ENCODE results near the gene TMEM135. TPM values are rescaled to one million over a fixed set of nuclear protein-coding genes. Genes with fewer than 3 reads are reported as not detected.

Gene TMEM135
- total and polyA plus RNA-seq, 2 donors from 2014 or later: 12.0 to 24.6 TPM

- no peak for TF ChIP-seq CTCF (IDR thresholded peaks at IDR 0.05; ENCODE audit: borderline replicate concordance, extremely low read depth, insufficient read depth)
- intact Hi-C loops (cut with DNase I): no loop called here
- FAIRE-seq (no peak), DNase-seq (no peak)
- H3K9me3 ChIP-seq (ENCODE audit: control insufficient read depth in 2 of 3, insufficient read depth in 1 of 3, low read length in 3 of 3): no peaks in the 10 kb centered on the region
- H3K36me3 ChIP-seq (ENCODE audit: control insufficient read depth in 2 of 3, insufficient read depth in 3 of 3, low read length in 3 of 3): no peaks in the 10 kb centered on the region
- no peaks in the 10 kb centered on the region for H3K4me1 ChIP-seq (ENCODE audit: control insufficient read depth in 2 of 3, insufficient read depth in 2 of 3, low read depth in 1 of 3, low read length in 3 of 3)
- no peak overlapping the region for H3K4me3 ChIP-seq (ENCODE audit: low read length in 3 of 3)
- no peaks in the 10 kb centered on the region for H3K27me3 ChIP-seq (ENCODE audit: control insufficient read depth, insufficient read depth, low read length)
- H3K27ac ChIP-seq (ENCODE audit: low read depth in 2 of 2, low read length in 2 of 2): no peak overlapping the region
- no peak overlapping the region for H3K9ac ChIP-seq (ENCODE audit: low read length in 3 of 3)
Measured at GRCh38 chr11:86996953-86997570, 40.7 kb upstream of the TMEM135 start.

- Histone ChIP-seq H3K4me1 (ENCODE audit: control insufficient read depth in 2 of 3, insufficient read depth in 2 of 3, low read depth in 1 of 3, low read length in 3 of 3) (no peaks in the 10 kb centered on the region), H3K4me3 (ENCODE audit: low read length in 3 of 3) (no peak overlapping the region), H3K27me3 (ENCODE audit: control insufficient read depth, insufficient read depth, low read length) (no peaks in the 10 kb centered on the region), H3K9ac (ENCODE audit: low read length in 3 of 3) (no peak overlapping the region), H3K27ac (ENCODE audit: low read depth in 2 of 2, low read length in 2 of 2) (no peak overlapping the region), H3K9me3 (ENCODE audit: control insufficient read depth in 2 of 3, insufficient read depth in 1 of 3, low read length in 3 of 3) (no peaks in the 10 kb centered on the region), H3K36me3 (ENCODE audit: control insufficient read depth in 2 of 3, insufficient read depth in 3 of 3, low read length in 3 of 3) (no peaks in the 10 kb centered on the region)
- FAIRE-seq (no peak), DNase-seq (no peak)
- TF ChIP-seq CTCF (IDR thresholded peaks at IDR 0.05; ENCODE audit: borderline replicate concordance, extremely low read depth, insufficient read depth): no peak
- intact Hi-C loops (cut with DNase I): no loop called here
Measured at GRCh38 chr11:86999388-86999787, 38.3 kb upstream of the TMEM135 start.

- H3K27me3 ChIP-seq (ENCODE audit: control insufficient read depth, insufficient read depth, low read length): no peaks in the 10 kb centered on the region
- no peaks in the 10 kb centered on the region for H3K36me3 ChIP-seq (ENCODE audit: control insufficient read depth in 2 of 3, insufficient read depth in 3 of 3, low read length in 3 of 3)
- H3K4me3 ChIP-seq (ENCODE audit: low read length in 3 of 3): no peak overlapping the region
- H3K27ac ChIP-seq (ENCODE audit: low read depth in 2 of 2, low read length in 2 of 2): no peak overlapping the region
- H3K9me3 ChIP-seq (ENCODE audit: control insufficient read depth in 2 of 3, insufficient read depth in 1 of 3, low read length in 3 of 3): no peaks in the 10 kb centered on the region
- DNase-seq: peak in 3 of 5 donors; percentile 23 to 61 (median 50)
- H3K9ac ChIP-seq (ENCODE audit: low read length in 3 of 3): no peak overlapping the region
- FAIRE-seq: no peak
- intact Hi-C loops (cut with DNase I): no loop called here
- TF ChIP-seq CTCF (IDR thresholded peaks at IDR 0.05; ENCODE audit: borderline replicate concordance, extremely low read depth, insufficient read depth): no peak
- H3K4me1 ChIP-seq (ENCODE audit: control insufficient read depth in 2 of 3, insufficient read depth in 2 of 3, low read depth in 1 of 3, low read length in 3 of 3): no peaks in the 10 kb centered on the region
Measured at GRCh38 chr11:86999859-87000753, 37.6 kb upstream of the TMEM135 start.

Data from kidney (tissue), 14 donors.